SU-DHL-6 (cell line): ENCODE data around the gene ASTN2.

Source experiments
- H2AFZ ChIP-seq: fragments of 200-600 bp; sonication (generic); 2 replicates; pipeline ENCODE4 v1.6.1; 2014; ENCODE audit warnings: low read depth, mild to moderate bottlenecking, moderate library complexity, mixed read lengths, antibody characterized with exemption, low read length; ENCODE audit not compliant: severe bottlenecking
- H3F3A ChIP-seq: fragments of 200-600 bp; shearing (Covaris generic); 2 replicates; pipeline ENCODE4 v1.6.0; 2016; ENCODE audit warnings: antibody characterized with exemption, mild to moderate bottlenecking; ENCODE audit not compliant: insufficient read depth
- H3K27ac ChIP-seq: fragments of 200-600 bp; sonication (generic); 2 replicates; pipeline ENCODE4 v1.5.1; 2016; ENCODE audit warnings: low read depth, mild to moderate bottlenecking, low read length, moderate library complexity, mixed read lengths
- H3K27me3 ChIP-seq: fragments of 200-600 bp; sonication (generic), shearing (Covaris generic); 2 replicates; pipeline ENCODE4 v1.6.0; 2014; ENCODE audit warnings: mild to moderate bottlenecking, low read length
- H3K36me3 ChIP-seq: fragments of 200-600 bp; sonication (generic); 2 replicates; pipeline ENCODE4 v1.6.1; 2014; ENCODE audit warnings: mild to moderate bottlenecking, low read length, mixed read lengths
- H3K4me2 ChIP-seq: fragments of 300-600, 200-600 bp; shearing (Covaris generic), sonication (generic); 2 replicates; pipeline ENCODE4 v1.6.0; 2014; ENCODE audit warnings: low read length, low read depth, mild to moderate bottlenecking; ENCODE audit not compliant: poor library complexity, severe bottlenecking
- H3K4me3 ChIP-seq: fragments of 200-600 bp; sonication (generic); 2 replicates; pipeline ENCODE4 v1.5.1; 2014; ENCODE audit warnings: antibody characterized with exemption, low read length, mild to moderate bottlenecking, mixed read lengths; ENCODE audit not compliant: insufficient read depth, poor library complexity, severe bottlenecking
- H3K79me2 ChIP-seq: fragments of 200-600 bp; sonication (generic); 2 replicates; pipeline ENCODE4 v1.6.1; 2014; ENCODE audit warnings: mild to moderate bottlenecking, low read length, moderate library complexity; ENCODE audit not compliant: insufficient read depth
- H3K9ac ChIP-seq: fragments of 200-600 bp; sonication (generic); 2 replicates; pipeline ENCODE4 v1.7.0; 2014; ENCODE audit warnings: mild to moderate bottlenecking, low read length
- H3K9me2 ChIP-seq: fragments of 200-600 bp; sonication (generic); replicated peaks from 2 replicates; pipeline ENCODE4 v1.6.1; 2014; ENCODE audit warnings: low read length; ENCODE audit not compliant: insufficient read depth
- H3K9me3 ChIP-seq: fragments of 200-600 bp; sonication (generic); 2 replicates; pipeline ENCODE4 v1.6.1; 2014; ENCODE audit warnings: low read length, mixed read lengths; ENCODE audit not compliant: insufficient read depth
- H4K20me1 ChIP-seq: fragments of 200-600 bp; sonication (generic); 2 replicates; pipeline ENCODE4 v1.6.1; 2014; ENCODE audit warnings: low read depth, mild to moderate bottlenecking, antibody characterized with exemption, low read length, moderate library complexity, mixed read lengths
- CTCF ChIP-seq: fragments of 200-600 bp; sonication (generic); IDR thresholded peaks from one replicate; pipeline ENCODE4 v1.5.1; 2017; ENCODE audit warnings: antibody characterized with exemption, mild to moderate bottlenecking, low read length, moderate library complexity; ENCODE audit not compliant: insufficient read depth, poor library complexity, severe bottlenecking
- EZH2phosphoT487 ChIP-seq: fragments of 200-600 bp; sonication (generic), shearing (Covaris generic); conservative IDR thresholded peaks from 2 replicates; pipeline ENCODE4 v1.6.1; 2018; ENCODE audit warnings: mild to moderate bottlenecking, antibody characterized with exemption, low read length, moderate library complexity, mixed read lengths

ASTN2 gene

DNA sequence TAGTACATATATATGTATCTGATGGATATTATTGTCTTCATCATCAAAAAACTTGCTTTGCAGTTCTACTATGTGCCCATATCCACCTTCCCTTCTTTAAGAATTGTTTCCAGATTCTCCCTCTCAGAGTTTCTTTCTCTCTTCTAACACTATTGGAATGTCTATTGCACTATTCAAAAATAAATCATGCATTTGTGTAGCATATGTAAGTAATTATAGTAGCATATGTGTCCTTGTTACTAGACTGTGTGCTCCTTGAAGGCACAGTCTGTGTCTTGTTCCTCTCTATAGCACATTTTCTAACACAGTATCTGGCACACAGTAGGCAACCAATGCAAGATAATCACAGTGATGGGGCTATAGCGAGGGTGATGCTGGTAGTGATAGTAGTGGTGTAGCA, 771.2 kb downstream of the ASTN2 start:
- Histone ChIP-seq H2AFZ (no peak overlapping the region), H4K20me1 (no peaks in the 10 kb centered on the region), H3F3A (no peaks in the 10 kb centered on the region), H3K27ac (no peak overlapping the region), H3K4me2 (no peak overlapping the region), H3K9me2 (no peaks in the 10 kb centered on the region), H3K36me3 (no peaks in the 10 kb centered on the region), H3K4me3 (no peak overlapping the region), H3K79me2 (no peaks in the 10 kb centered on the region), H3K27me3 (no peaks in the 10 kb centered on the region), H3K9ac (no peak overlapping the region), H3K9me3 (no peaks in the 10 kb centered on the region)
- TF ChIP-seq CTCF (no peak), EZH2phosphoT487 (no peak)

- H4K20me1 ChIP-seq: no peaks in the 10 kb centered on the region
- no peaks in the 10 kb centered on the region for H3K27me3 ChIP-seq
- H3K9me2 ChIP-seq: no peaks in the 10 kb centered on the region
- H3K36me3 ChIP-seq: no peaks in the 10 kb centered on the region
- no peak overlapping the region for H2AFZ ChIP-seq
- no peaks in the 10 kb centered on the region for H3K79me2 ChIP-seq
- TF ChIP-seq CTCF (no peak), EZH2phosphoT487 (no peak)
- no peak overlapping the region for H3K9ac ChIP-seq
- H3K9me3 ChIP-seq: no peaks in the 10 kb centered on the region
- no peak overlapping the region for H3K4me2 ChIP-seq
- no peak overlapping the region for H3K4me3 ChIP-seq
- no peak overlapping the region for H3K27ac ChIP-seq
- H3F3A ChIP-seq: no peaks in the 10 kb centered on the region
Measured at GRCh38 chr9:116641292-116642059, 773.4 kb downstream of the ASTN2 start.

DNA sequence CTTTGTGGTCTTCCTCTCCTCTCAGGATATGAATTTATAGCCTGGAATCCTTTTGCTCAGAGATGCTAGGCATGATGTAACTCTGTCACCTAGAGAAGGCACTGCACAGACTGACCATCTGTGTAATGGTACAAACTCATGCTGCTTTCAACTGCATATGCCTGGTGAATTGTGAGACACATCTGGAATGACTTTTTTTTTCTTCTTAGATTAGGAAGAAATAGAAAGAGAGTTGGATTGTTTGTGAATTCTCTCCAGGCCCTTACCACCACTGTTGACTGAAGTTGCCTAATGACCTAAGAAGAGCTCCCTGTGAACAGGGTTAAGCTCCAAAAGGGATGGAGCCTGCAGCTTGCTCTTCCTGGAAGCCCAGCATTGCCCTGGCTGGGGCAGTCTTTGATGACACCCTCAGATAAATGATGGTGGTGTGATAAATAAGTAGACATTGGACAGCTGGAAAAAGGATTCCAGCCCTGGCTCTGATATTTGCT, 775.6 kb downstream of the ASTN2 start:
- Histone ChIP-seq H3K27ac (no peak overlapping the region), H3K9me3 (no peaks in the 10 kb centered on the region), H4K20me1 (no peaks in the 10 kb centered on the region), H3F3A (no peaks in the 10 kb centered on the region), H3K4me2 (no peak overlapping the region), H3K79me2 (no peaks in the 10 kb centered on the region), H3K36me3 (no peaks in the 10 kb centered on the region), H3K9ac (no peak overlapping the region), H3K27me3 (no peaks in the 10 kb centered on the region), H3K4me3 (no peak overlapping the region), H3K9me2 (no peaks in the 10 kb centered on the region), H2AFZ (no peak overlapping the region)
- TF ChIP-seq EZH2phosphoT487 (no peak), CTCF (no peak)
